ENCODE data around the gene MYH14. TPM values are rescaled to one million over a fixed set of nuclear protein-coding genes. Genes with fewer than 3 reads are reported as not detected.

MYH14 gene
- total RNA-seq, 1 experiment from 2014 or later, result not detected

DNA sequence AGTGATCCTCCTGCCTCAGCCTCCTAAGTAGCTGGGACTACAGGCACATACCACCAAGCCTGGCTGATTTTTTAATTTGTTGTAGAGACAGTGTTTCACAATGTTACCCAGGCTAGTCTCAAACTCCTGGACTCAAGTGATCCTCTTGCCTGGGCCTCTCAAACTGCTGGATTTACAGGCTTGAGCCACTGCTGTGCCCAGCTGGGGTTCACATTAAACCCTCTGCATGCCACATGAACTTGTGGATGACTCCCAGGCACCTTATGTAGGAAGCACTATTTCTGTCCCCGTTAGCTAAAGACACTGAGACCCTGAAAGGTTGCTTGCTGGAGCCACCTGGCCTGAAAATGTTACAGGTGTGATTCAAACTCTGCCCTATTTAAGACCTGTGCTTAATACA, 10.5 kb downstream of the MYH14 start:
- CTCF ChIA-PET, result interaction anchor here (0.6 kb wide), 1 partner anchor 89 kb away, joined by 3 read pairs; no protein-coding TSS in a partner anchor
- BruUV-seq (replicated peaks), result no TSS peak
- TF ChIP-seq, protein P1, sequence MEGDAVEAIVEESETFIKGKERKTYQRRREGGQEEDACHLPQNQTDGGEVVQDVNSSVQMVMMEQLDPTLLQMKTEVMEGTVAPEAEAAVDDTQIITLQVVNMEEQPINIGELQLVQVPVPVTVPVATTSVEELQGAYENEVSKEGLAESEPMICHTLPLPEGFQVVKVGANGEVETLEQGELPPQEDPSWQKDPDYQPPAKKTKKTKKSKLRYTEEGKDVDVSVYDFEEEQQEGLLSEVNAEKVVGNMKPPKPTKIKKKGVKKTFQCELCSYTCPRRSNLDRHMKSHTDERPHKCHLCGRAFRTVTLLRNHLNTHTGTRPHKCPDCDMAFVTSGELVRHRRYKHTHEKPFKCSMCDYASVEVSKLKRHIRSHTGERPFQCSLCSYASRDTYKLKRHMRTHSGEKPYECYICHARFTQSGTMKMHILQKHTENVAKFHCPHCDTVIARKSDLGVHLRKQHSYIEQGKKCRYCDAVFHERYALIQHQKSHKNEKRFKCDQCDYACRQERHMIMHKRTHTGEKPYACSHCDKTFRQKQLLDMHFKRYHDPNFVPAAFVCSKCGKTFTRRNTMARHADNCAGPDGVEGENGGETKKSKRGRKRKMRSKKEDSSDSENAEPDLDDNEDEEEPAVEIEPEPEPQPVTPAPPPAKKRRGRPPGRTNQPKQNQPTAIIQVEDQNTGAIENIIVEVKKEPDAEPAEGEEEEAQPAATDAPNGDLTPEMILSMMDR (IDR thresholded peaks at IDR 0.05; ENCODE audit: unreplicated experiment), result no peak
- H3K36me3 Mint-ChIP-seq (ENCODE audit: insufficient read depth, unreplicated experiment), result no peaks in the 10 kb centered on the region
- H3K9me3 Mint-ChIP-seq (ENCODE audit: unreplicated experiment), result peaks cover 16% of the 10 kb centered on the region
- H3K4me3 Mint-ChIP-seq (ENCODE audit: unreplicated experiment), result no peak overlapping the region
- H3K27ac Mint-ChIP-seq (ENCODE audit: low read depth, unreplicated experiment), result no peak overlapping the region
- intact Hi-C loops (cut with micrococcal nuclease), result no loop called here
- H3K4me1 Mint-ChIP-seq (ENCODE audit: insufficient read depth, unreplicated experiment), result no peaks in the 10 kb centered on the region
- DNase-seq (ENCODE audit: unreplicated experiment), result no peak
- no peaks in the 10 kb centered on the region for H3K27me3 Mint-ChIP-seq (ENCODE audit: insufficient read depth, unreplicated experiment)
- POLR2A ChIA-PET, result no interaction called here

DNA sequence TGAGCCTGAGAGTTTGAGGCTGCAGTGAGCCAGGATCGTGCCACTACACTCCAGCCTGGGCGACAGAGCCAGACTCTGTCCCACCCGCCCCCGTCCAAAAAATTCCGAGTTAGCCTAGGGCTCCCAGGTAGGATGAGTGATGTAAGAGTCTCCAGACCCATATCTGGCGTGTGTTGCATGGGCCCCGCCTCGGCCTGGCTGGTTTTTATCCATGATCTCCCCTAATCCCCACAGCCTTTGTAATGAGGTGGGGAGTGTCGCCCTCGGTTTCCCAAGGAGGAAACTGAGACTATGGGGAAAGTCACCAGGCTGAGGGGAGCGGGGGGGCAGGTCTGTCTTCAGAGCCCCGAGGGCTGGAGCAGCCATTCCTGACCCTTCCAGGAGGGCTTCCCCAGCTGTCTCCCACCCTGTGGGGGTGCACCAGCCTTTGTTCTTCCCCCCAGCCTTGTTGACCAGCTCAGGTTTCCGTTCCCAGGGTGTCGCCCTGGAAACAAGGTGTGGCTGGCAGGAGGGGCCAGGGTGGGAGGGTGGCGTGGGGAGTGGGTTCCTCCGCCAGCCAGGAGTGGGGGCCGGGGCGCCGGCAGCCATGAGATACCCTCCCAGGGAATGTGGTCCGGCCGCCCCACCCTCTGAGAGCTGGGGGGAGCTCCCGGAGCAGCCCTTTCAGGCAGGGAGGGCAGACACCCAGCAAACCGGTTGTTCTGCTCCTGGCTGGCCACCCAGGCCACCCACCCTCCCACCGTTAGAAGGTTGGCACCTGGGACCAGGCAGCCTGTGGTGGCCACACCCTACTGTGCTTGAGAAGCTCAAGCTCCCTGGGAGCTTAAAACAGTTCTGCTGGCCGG, 11.5 kb downstream of the MYH14 start:
- Mint-ChIP-seq H3K36me3 (ENCODE audit: insufficient read depth, unreplicated experiment) (no peaks in the 10 kb centered on the region), H3K27me3 (ENCODE audit: insufficient read depth, unreplicated experiment) (no peaks in the 10 kb centered on the region), H3K4me3 (ENCODE audit: unreplicated experiment) (no peak overlapping the region), H3K9me3 (ENCODE audit: unreplicated experiment) (peaks cover 16% of the 10 kb centered on the region), H3K27ac (ENCODE audit: low read depth, unreplicated experiment) (no peak overlapping the region), H3K4me1 (ENCODE audit: insufficient read depth, unreplicated experiment) (no peaks in the 10 kb centered on the region)
- DNase-seq (ENCODE audit: unreplicated experiment), result no peak
- TF ChIP-seq, protein P1 (IDR thresholded peaks at IDR 0.05; ENCODE audit: unreplicated experiment), result no peak
- intact Hi-C loops (cut with micrococcal nuclease), result no loop called here
- CTCF ChIA-PET, result interaction anchor here (0.5 to 1.1 kb wide), 3 partner anchors 44 to 530 kb away, joined by 3 read pairs; no protein-coding TSS in a partner anchor
- POLR2A ChIA-PET, result no interaction called here
- no TSS peak for BruUV-seq (replicated peaks)

DNA sequence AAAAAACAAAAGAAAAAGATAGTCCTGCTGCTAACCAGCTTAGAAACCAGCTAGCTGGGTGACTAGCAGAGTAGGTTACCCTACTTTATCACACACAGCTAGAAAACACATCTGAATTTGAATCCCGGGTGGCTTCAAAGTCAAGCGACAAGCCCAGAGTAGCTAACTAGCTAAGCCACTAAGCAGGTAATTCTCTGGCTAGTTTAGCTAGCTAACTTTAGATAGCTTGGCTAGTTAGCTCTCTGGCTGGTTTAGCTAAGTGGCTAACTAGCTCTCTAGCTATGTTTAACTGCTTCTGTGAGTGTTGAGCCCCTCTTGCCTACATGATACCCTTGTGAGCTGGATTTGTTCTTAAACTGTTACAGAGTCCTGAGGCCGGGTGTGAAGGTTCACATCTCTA, 12.4 kb downstream of the MYH14 start:
- H3K27ac Mint-ChIP-seq (ENCODE audit: low read depth, unreplicated experiment), result no peak overlapping the region
- no peak overlapping the region for H3K4me3 Mint-ChIP-seq (ENCODE audit: unreplicated experiment)
- H3K27me3 Mint-ChIP-seq (ENCODE audit: insufficient read depth, unreplicated experiment), result no peaks in the 10 kb centered on the region
- ChIA-PET POLR2A (no interaction called here), CTCF (interaction anchor here (0.6 to 1.1 kb wide), 4 partner anchors 23 to 771 kb away, joined by 3 to 4 read pairs (median 3); no protein-coding TSS in a partner anchor)
- TF ChIP-seq, protein P1 (IDR thresholded peaks at IDR 0.05; ENCODE audit: unreplicated experiment), result no peak
- intact Hi-C loops (cut with micrococcal nuclease), result no loop called here
- BruUV-seq (replicated peaks), result no TSS peak
- no peak for DNase-seq (ENCODE audit: unreplicated experiment)
- H3K36me3 Mint-ChIP-seq (ENCODE audit: insufficient read depth, unreplicated experiment), result no peaks in the 10 kb centered on the region
- H3K9me3 Mint-ChIP-seq (ENCODE audit: unreplicated experiment), result peaks cover 16% of the 10 kb centered on the region
- H3K4me1 Mint-ChIP-seq (ENCODE audit: insufficient read depth, unreplicated experiment), result no peaks in the 10 kb centered on the region

DNA sequence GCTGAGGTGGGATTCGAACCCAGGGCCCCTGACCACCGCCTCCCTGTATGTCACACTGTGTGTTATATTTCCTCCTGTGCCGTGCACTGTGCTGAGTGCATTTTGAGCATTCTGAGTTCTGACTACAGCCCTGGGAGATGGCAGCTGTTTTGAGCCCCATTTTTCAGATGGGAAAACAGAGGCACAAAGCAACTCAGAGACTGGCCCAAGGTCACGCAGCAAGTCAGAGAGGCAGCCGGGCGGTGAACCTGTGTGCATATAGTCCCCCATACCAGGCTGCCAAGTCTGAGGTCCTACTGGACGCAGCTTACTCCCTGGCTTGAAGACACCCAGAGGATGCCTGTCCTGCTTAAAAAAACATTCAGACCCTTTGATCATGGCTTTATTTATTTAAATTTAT, 17.7 kb downstream of the MYH14 start:
- no peaks in the 10 kb centered on the region for H3K27me3 Mint-ChIP-seq (ENCODE audit: insufficient read depth, unreplicated experiment)
- DNase-seq (ENCODE audit: unreplicated experiment), result no peak
- intact Hi-C loops (cut with micrococcal nuclease), result no loop called here
- TF ChIP-seq, protein P1 (IDR thresholded peaks at IDR 0.05; ENCODE audit: unreplicated experiment), result no peak
- no TSS peak for BruUV-seq (replicated peaks)
- POLR2A ChIA-PET, result no interaction called here
- no peaks in the 10 kb centered on the region for H3K36me3 Mint-ChIP-seq (ENCODE audit: insufficient read depth, unreplicated experiment)
- CTCF ChIA-PET, result no interaction called here
- H3K9me3 Mint-ChIP-seq (ENCODE audit: unreplicated experiment), result peaks cover 10% of the 10 kb centered on the region
- H3K27ac Mint-ChIP-seq (ENCODE audit: low read depth, unreplicated experiment), result no peak overlapping the region
- H3K4me1 Mint-ChIP-seq (ENCODE audit: insufficient read depth, unreplicated experiment), result no peaks in the 10 kb centered on the region
- no peak overlapping the region for H3K4me3 Mint-ChIP-seq (ENCODE audit: unreplicated experiment)
